CD14-positive monocyte (primary cell): Measurements from ENCODE around the gene RYR2. TPM values are rescaled to one million over a fixed set of nuclear protein-coding genes. Genes with fewer than 3 reads are reported as not detected.

Source experiments
- DNase-seq, 3 donors: peaks; one replicate each; pipeline ENCODE4 v3.0.0-alpha.2; 2011 to 2022
- H2AFZ ChIP-seq: 2 replicates; pipeline ENCODE4 v1.6.0; 2012; ENCODE audit warnings: mild to moderate bottlenecking, low read depth, low read length, inconsistent platforms; ENCODE audit not compliant: insufficient read depth, poor library complexity, severe bottlenecking
- H3K27ac ChIP-seq, 2 donors: 1 replicate in 1 of 2; 2 replicates in 1 of 2; pipeline ENCODE4 v1.5.1; 2012 to 2013; ENCODE audit warnings: low read length in 2 of 2, control low read depth in 1 of 2, inconsistent platforms in 1 of 2, low read depth in 1 of 2, mild to moderate bottlenecking in 1 of 2
- H3K27me3 ChIP-seq, 2 donors: one replicate each; pipeline versions ENCODE4 v1.6.0 to v1.6.1; 2011 to 2013; ENCODE audit warnings: low read length in 2 of 2; ENCODE audit not compliant: control insufficient read depth in 2 of 2, insufficient read depth in 2 of 2
- H3K36me3 ChIP-seq, 2 donors: replicated peaks in 1 of 2; 1 replicate in 1 of 2; 2 replicates in 1 of 2; pipeline versions ENCODE4 v1.5.1 to v1.6.1; 2012 to 2013; ENCODE audit warnings: low read length in 2 of 2, control low read depth in 1 of 2, inconsistent platforms in 1 of 2, mild to moderate bottlenecking in 1 of 2; ENCODE audit not compliant: insufficient read depth in 2 of 2, control insufficient read depth in 1 of 2
- H3K4me1 ChIP-seq, 2 donors: 1 replicate in 1 of 2; 2 replicates in 1 of 2; pipeline versions ENCODE4 v1.5.1 to v1.6.1; 2012 to 2013; ENCODE audit warnings: low read length in 2 of 2, control low read depth in 1 of 2, inconsistent platforms in 1 of 2, mild to moderate bottlenecking in 1 of 2, moderate library complexity in 1 of 2; ENCODE audit not compliant: insufficient read depth in 2 of 2, control insufficient read depth in 1 of 2
- H3K4me2 ChIP-seq: replicated peaks from 2 replicates; pipeline ENCODE3; 2012; ENCODE audit warnings: low read length, moderate library complexity, mild to moderate bottlenecking; ENCODE audit not compliant: poor library complexity, severe bottlenecking; ENCODE audit errors: extremely low read depth
- H3K4me3 ChIP-seq, 3 experiments: fragments of 200-600 bp in 1 of 3; sonication (generic) in 1 of 3; replicated peaks in 1 of 3; 1 replicate in 2 of 3; 2 replicates in 1 of 3; pipeline ENCODE4 v1.5.1; 2011 to 2013; ENCODE audit warnings: low read length in 3 of 3, mild to moderate bottlenecking in 3 of 3, control low read depth in 2 of 3, low read depth in 2 of 3, inconsistent platforms in 1 of 3, moderate library complexity in 1 of 3
- H3K79me2 ChIP-seq: 2 replicates; pipeline ENCODE4 v1.6.0; 2012; ENCODE audit warnings: mild to moderate bottlenecking, control low read depth, inconsistent platforms, low read length, moderate library complexity; ENCODE audit not compliant: insufficient read depth
- H3K9ac ChIP-seq: 2 replicates; pipeline ENCODE4 v1.6.0; 2017; ENCODE audit warnings: low read length, mild to moderate bottlenecking; ENCODE audit not compliant: insufficient read depth, poor library complexity, severe bottlenecking
- H3K9me3 ChIP-seq, 2 donors: replicated peaks in 1 of 2; 1 replicate in 1 of 2; 2 replicates in 1 of 2; pipeline versions ENCODE4 v1.5.1 to v1.6.1; 2012 to 2013; ENCODE audit warnings: low read length in 2 of 2, control low read depth in 1 of 2; ENCODE audit not compliant: control insufficient read depth in 1 of 2, insufficient read depth in 1 of 2
- H4K20me1 ChIP-seq: 2 replicates; pipeline ENCODE4 v1.6.0; 2012; ENCODE audit warnings: mild to moderate bottlenecking, low read length, control low read depth, moderate library complexity; ENCODE audit not compliant: insufficient read depth
- H3K27ac Mint-ChIP-seq, 7 donors: one replicate each; pipeline ENCODE4 v1.8.0; 2020; ENCODE audit warnings: mild to moderate bottlenecking in 7 of 7, mixed read lengths in 7 of 7, moderate library complexity in 6 of 7, inconsistent platforms in 2 of 7
- H3K27me3 Mint-ChIP-seq, 3 donors: one replicate each; pipeline ENCODE4 v1.8.0; 2021 to 2022; ENCODE audit warnings: low read depth in 3 of 3, mild to moderate bottlenecking in 3 of 3, mixed read lengths in 3 of 3, moderate library complexity in 3 of 3, inconsistent platforms in 1 of 3
- H3K36me3 Mint-ChIP-seq, 2 donors: one replicate each; pipeline ENCODE4 v1.8.0; 2020; ENCODE audit warnings: mixed read lengths in 2 of 2, inconsistent platforms in 1 of 2, mild to moderate bottlenecking in 1 of 2
- H3K4me1 Mint-ChIP-seq: one replicate; pipeline ENCODE4 v1.8.0; 2020; ENCODE audit warnings: mild to moderate bottlenecking, mixed read lengths
- H3K4me3 Mint-ChIP-seq, 2 donors: one replicate each; pipeline ENCODE4 v1.8.0; 2020; ENCODE audit warnings: mild to moderate bottlenecking in 2 of 2, mixed read lengths in 2 of 2, moderate library complexity in 1 of 2
- H3K9me3 Mint-ChIP-seq, 7 donors: one replicate each; pipeline ENCODE4 v1.8.0; 2020 to 2022; ENCODE audit warnings: mixed read lengths in 7 of 7, mild to moderate bottlenecking in 6 of 7, moderate library complexity in 6 of 7, inconsistent platforms in 2 of 7
- CTCF ChIP-seq: fragments of 200-600 bp; IDR thresholded peaks from one replicate; pipeline ENCODE4 v1.8.0; 2022; ENCODE audit warnings: antibody characterized with exemption, mild to moderate bottlenecking
- WGBS: methylation state at CpG from one replicate; pipeline ENCODE4 v1.1.5; 2013; ENCODE audit warnings: missing lambda C conversion rate; ENCODE audit not compliant: insufficient coverage; 5-methylcytosine and 5-hydroxymethylcytosine counted together
- intact Hi-C, 2 donors: fragments of 100-400 bp; cut with micrococcal nuclease; formaldehyde crosslinking; loops; one replicate each; pipeline versions ENCODE4 v1.15.0 to v1.15.1; 2023
- polyA plus RNA-seq, 3 donors: library from polyadenylated mRNA; depleted of rRNA in 1 of 3; unstranded in 2 of 3; stranded (reverse) in 1 of 3; fragments of 300-500 nt in 2 of 3; fragments of >200 nt in 1 of 3; fragmentation: Illumina TruSeq in 2 of 3; gene quantifications; 1 replicate in 2 of 3; 2 replicates in 1 of 3; pipeline ENCODE4 v1.2.3, GENCODE V29; 2012 to 2021

RYR2 gene
- polyA plus RNA-seq, 3 donors: not detected

- no peak for DNase-seq
- Histone ChIP-seq H3K36me3 (no peaks in the 10 kb centered on the region), H3K4me1 (no peaks in the 10 kb centered on the region), H3K4me2 (no peak overlapping the region), H3K79me2 (no peaks in the 10 kb centered on the region), H2AFZ (no peak overlapping the region), H3K4me3 (no peak overlapping the region), H3K9me3 (no peaks in the 10 kb centered on the region), H4K20me1 (no peaks in the 10 kb centered on the region), H3K27me3 (no peaks in the 10 kb centered on the region), H3K27ac (no peak overlapping the region), H3K9ac (no peak overlapping the region)
- Mint-ChIP-seq H3K4me1 (no peaks in the 10 kb centered on the region), H3K36me3 (no peaks in the 10 kb centered on the region), H3K4me3 (no peak overlapping the region), H3K9me3 (peaks cover 0 to 7% (median 2%) of the 10 kb centered on the region in 7 donors), H3K27me3 (no peaks in the 10 kb centered on the region), H3K27ac (no peak overlapping the region)
- WGBS: 100% methylated on average over 1 of the region's 3 CpGs
- intact Hi-C loops: no loop called here
- TF ChIP-seq CTCF: no peak
Measured at GRCh38 chr1:237740846-237741245, 698.9 kb downstream of the RYR2 start.

DNA sequence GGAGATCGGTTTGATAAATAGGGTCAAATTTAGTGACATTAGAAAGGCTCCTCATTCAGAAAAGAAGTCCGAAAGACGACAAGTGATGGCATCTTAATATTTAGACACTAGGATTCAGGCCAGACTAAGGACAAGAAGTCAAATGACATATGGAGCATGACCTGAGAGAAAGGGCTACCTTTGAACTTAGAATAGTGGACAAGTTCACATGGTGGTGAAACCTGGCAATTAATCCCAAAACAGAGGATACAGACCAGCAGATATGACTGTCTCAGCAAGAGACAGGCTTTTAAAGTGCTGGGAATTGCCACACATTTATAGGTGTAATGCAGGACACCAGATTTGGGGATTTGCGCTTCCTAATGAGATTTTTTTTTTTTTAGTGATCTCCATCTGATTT is 703.6 kb downstream of the RYR2 start:
- Histone ChIP-seq H3K36me3 (no peaks in the 10 kb centered on the region), H2AFZ (no peak overlapping the region), H3K4me1 (no peaks in the 10 kb centered on the region), H3K9ac (no peak overlapping the region), H3K9me3 (no peaks in the 10 kb centered on the region), H4K20me1 (no peaks in the 10 kb centered on the region), H3K79me2 (no peaks in the 10 kb centered on the region), H3K4me2 (no peak overlapping the region), H3K27ac (no peak overlapping the region), H3K27me3 (no peaks in the 10 kb centered on the region), H3K4me3 (no peak overlapping the region)
- 83% methylated on average over 1 of the region's 4 CpGs for WGBS
- no peak for DNase-seq
- intact Hi-C loops: no loop called here
- Mint-ChIP-seq H3K27me3 (no peaks in the 10 kb centered on the region), H3K36me3 (no peaks in the 10 kb centered on the region), H3K27ac (no peak overlapping the region), H3K4me3 (no peak overlapping the region), H3K4me1 (no peaks in the 10 kb centered on the region), H3K9me3 (peaks cover 0 to 2% (median 0%) of the 10 kb centered on the region in 7 donors)
- TF ChIP-seq CTCF: no peak
